Nephron (organoid): ENCODE data around the gene PBOV1.

Experiments used
- H3K27ac Mint-ChIP-seq, 3 experiments: 2 replicates each; pipeline ENCODE4 v1.8.0; 2020; ENCODE audit warnings: mixed read lengths in 3 of 3, mild to moderate bottlenecking in 2 of 3, moderate library complexity in 1 of 3
- H3K27me3 Mint-ChIP-seq: 2 replicates; pipeline ENCODE4 v1.8.0; 2021; ENCODE audit warnings: low read depth, mild to moderate bottlenecking, moderate library complexity, mixed read lengths
- H3K36me3 Mint-ChIP-seq: 2 replicates; pipeline ENCODE4 v1.8.0; 2020; ENCODE audit warnings: low read depth, mixed read lengths
- H3K4me1 Mint-ChIP-seq: 2 replicates; pipeline ENCODE4 v1.8.0; 2020; ENCODE audit warnings: mixed read lengths
- H3K4me3 Mint-ChIP-seq, 3 experiments: 2 replicates each; pipeline ENCODE4 v1.8.0; 2020; ENCODE audit warnings: mild to moderate bottlenecking in 3 of 3, mixed read lengths in 3 of 3, moderate library complexity in 2 of 3
- H3K9me3 Mint-ChIP-seq: 2 replicates; pipeline ENCODE4 v1.8.0; 2020; ENCODE audit warnings: mixed read lengths
- TF ChIP-seq, protein P1 (sequence below), 3 experiments: fragments of 200-600 bp; sonication (generic); IDR thresholded peaks; one replicate each; pipeline ENCODE4 v1.5.0; 2021; ENCODE audit warnings: antibody characterized with exemption in 3 of 3; ENCODE audit not compliant: unreplicated experiment in 3 of 3

PBOV1 gene

DNA sequence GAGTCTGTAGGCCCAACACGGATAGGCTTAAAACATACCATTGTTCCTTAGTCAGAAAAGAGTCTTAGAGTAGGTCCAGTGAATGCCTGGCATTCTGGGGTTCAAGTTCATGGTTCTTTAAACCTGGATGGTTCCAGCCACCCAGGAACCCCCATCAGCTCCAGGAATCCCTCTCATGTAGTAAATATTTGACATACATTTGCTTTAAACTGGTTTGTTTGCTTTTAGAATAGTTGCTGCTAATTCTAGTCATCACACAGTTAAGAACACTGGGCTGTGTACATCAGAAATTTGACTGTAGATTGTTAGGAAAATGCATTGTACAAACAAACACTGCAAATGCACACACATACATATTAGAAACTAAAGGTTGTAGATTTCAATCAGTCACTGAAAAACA lies 30.6 kb upstream of the PBOV1 start:
- H3K4me1 Mint-ChIP-seq = no peaks in the 10 kb centered on the region

DNA sequence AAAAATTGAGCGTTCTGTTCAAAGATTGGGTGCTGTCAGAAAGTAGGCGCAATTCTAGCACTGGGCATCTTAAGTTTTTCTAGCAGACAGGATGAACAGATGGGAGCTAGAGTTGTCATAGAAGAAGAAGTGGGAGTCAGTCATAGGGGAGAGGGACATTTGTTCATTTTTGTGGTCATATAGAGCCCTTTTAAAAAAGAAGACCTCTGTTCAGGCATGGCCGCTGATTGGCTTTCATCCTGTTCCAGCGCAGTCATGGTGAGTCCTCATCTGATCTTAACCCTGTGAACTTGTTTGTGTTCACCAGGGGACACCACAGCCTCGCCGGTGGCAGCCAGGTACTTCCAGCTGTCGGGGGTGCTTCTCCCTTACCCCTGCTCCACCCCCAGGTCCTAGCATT lies 29.7 kb upstream of the PBOV1 start:
- no peak overlapping the region for H3K4me3 Mint-ChIP-seq
- TF ChIP-seq, protein P1, sequence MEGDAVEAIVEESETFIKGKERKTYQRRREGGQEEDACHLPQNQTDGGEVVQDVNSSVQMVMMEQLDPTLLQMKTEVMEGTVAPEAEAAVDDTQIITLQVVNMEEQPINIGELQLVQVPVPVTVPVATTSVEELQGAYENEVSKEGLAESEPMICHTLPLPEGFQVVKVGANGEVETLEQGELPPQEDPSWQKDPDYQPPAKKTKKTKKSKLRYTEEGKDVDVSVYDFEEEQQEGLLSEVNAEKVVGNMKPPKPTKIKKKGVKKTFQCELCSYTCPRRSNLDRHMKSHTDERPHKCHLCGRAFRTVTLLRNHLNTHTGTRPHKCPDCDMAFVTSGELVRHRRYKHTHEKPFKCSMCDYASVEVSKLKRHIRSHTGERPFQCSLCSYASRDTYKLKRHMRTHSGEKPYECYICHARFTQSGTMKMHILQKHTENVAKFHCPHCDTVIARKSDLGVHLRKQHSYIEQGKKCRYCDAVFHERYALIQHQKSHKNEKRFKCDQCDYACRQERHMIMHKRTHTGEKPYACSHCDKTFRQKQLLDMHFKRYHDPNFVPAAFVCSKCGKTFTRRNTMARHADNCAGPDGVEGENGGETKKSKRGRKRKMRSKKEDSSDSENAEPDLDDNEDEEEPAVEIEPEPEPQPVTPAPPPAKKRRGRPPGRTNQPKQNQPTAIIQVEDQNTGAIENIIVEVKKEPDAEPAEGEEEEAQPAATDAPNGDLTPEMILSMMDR (IDR thresholded peaks at IDR 0.05; ENCODE audit: unreplicated experiment in 3 of 3) = no peak
- H3K27me3 Mint-ChIP-seq = no peaks in the 10 kb centered on the region
- H3K9me3 Mint-ChIP-seq = no peaks in the 10 kb centered on the region
- H3K36me3 Mint-ChIP-seq = no peaks in the 10 kb centered on the region
- no peak overlapping the region for H3K27ac Mint-ChIP-seq
- H3K4me1 Mint-ChIP-seq = no peaks in the 10 kb centered on the region

More for the DNA sequence above, 30.6 kb upstream of the PBOV1 start:
- Mint-ChIP-seq H3K9me3 (no peaks in the 10 kb centered on the region), H3K4me3 (no peak overlapping the region), H3K27ac (no peak overlapping the region), H3K36me3 (no peaks in the 10 kb centered on the region), H3K27me3 (no peaks in the 10 kb centered on the region)
- TF ChIP-seq, protein P1 (IDR thresholded peaks at IDR 0.05; ENCODE audit: unreplicated experiment in 3 of 3) = no peak

DNA sequence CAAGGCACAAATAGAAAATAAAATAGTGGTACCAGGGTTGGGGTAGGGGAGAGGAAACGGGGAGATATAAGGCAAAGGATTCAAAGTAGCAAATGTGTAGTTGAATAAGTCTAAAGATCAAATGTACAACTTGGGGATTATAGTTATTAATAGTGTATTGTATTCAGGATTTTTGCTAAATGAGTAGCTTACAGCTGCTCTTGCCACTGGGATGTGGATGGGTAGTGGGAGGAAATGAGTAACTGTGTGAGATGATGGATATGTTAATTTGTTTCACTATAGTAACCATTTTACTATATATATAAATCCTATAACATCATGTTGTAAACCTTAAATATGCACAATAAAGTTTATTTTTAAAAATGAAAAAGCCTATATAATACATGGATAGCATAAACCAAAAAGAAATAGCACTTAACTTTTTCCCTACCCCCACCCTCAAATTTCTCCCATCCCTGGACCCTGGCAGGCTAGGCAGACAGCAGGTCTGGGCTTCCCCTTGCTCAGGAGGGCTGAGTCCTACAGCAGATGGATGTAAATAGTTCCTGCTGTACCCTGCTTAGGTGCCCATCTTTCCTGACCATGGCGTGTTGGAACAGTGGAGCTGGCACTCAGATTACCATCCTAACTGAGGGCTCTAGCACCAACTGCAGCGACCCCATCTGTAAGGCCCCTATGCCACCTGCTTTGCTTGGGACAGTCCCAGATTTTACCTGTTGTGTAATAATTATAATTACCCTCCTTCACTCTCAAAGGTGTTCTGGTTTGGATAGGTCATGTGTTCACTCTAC lies 28.6 kb upstream of the PBOV1 start:
- Mint-ChIP-seq H3K4me1 (no peaks in the 10 kb centered on the region), H3K4me3 (no peak overlapping the region), H3K27ac (no peak overlapping the region), H3K27me3 (no peaks in the 10 kb centered on the region), H3K9me3 (no peaks in the 10 kb centered on the region), H3K36me3 (no peaks in the 10 kb centered on the region)
- TF ChIP-seq, protein P1 (IDR thresholded peaks at IDR 0.05; ENCODE audit: unreplicated experiment in 3 of 3) = no peak

DNA sequence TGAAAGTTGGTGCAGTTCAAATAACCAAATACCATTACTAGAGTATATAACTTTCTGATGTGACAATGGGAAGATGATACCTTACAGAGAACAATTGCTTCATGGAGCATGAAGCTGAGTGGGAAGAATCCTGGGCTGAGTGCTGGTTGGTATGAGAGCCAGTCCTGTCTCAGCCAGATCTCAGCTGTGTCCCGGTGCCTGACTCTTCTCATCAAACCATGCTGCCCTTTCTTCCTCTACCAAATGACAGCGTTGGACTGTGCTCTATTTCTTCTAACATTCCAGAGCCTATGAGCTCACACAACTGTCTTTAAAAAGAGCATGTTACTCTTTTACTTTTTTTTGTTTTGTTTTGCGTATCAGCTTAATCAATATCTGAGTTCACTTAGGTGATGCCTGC lies 27.5 kb upstream of the PBOV1 start:
- no peaks in the 10 kb centered on the region for H3K27me3 Mint-ChIP-seq
- no peak overlapping the region for H3K27ac Mint-ChIP-seq
- no peaks in the 10 kb centered on the region for H3K9me3 Mint-ChIP-seq
- H3K36me3 Mint-ChIP-seq = no peaks in the 10 kb centered on the region
- TF ChIP-seq, protein P1 (IDR thresholded peaks at IDR 0.05; ENCODE audit: unreplicated experiment in 3 of 3) = no peak
- no peaks in the 10 kb centered on the region for H3K4me1 Mint-ChIP-seq
- H3K4me3 Mint-ChIP-seq = no peak overlapping the region

DNA sequence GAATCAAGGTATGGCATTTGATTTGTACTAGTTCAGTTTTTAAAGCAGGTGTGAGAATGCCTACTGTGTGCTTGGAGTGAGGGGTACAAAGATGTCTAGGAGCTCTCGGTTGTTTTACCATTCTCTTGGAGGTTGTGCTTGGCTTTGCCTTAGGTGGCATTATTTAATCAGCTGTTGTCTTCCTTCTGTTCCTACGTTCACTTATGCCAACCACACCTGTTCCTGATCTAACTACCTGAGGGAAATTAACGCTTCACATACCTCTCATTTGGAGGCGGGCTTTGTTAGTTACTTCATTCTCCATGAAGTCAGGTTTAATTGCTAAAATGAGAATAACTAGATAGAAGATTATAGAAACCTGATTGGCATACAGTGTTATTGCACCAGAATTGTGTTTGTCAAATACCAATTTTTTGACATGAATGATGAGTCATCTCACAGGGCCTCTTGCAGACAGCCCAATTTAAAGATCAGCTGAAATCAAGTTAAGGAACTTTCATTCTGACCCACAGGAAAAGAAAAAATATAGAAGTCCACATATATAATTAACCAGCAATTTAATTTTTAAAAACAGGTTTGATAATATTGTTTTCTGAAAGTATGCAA lies 24.8 kb upstream of the PBOV1 start:
- H3K36me3 Mint-ChIP-seq = no peaks in the 10 kb centered on the region
- H3K9me3 Mint-ChIP-seq = no peaks in the 10 kb centered on the region
- H3K4me1 Mint-ChIP-seq = no peaks in the 10 kb centered on the region
- no peaks in the 10 kb centered on the region for H3K27me3 Mint-ChIP-seq
- no peak overlapping the region for H3K4me3 Mint-ChIP-seq
- TF ChIP-seq, protein P1 (IDR thresholded peaks at IDR 0.05; ENCODE audit: unreplicated experiment in 3 of 3) = no peak
- H3K27ac Mint-ChIP-seq = no peak overlapping the region

DNA sequence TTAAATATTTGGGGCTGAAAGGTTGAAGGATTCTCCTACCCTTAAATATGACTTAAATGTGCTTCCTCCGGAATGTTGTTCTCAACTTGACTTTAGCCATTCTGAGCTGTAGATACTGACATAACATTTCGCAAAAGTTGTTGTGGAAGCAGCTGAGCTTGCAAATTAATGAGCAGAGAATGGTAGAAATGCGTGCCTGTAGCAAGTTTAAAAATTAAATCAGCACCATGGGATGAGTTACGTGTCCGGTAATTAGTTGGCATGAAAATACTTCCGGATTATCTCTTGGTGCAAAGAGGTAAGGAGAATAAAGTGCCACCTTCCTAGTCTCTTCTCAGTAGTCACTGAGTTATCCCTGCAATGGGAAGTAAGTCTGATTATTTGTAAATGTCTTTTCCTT lies 23.6 kb upstream of the PBOV1 start:
- no peaks in the 10 kb centered on the region for H3K9me3 Mint-ChIP-seq
- TF ChIP-seq, protein P1 (IDR thresholded peaks at IDR 0.05; ENCODE audit: unreplicated experiment in 3 of 3) = no peak
- no peaks in the 10 kb centered on the region for H3K36me3 Mint-ChIP-seq
- no peaks in the 10 kb centered on the region for H3K27me3 Mint-ChIP-seq
- H3K4me3 Mint-ChIP-seq = no peak overlapping the region
- H3K4me1 Mint-ChIP-seq = no peaks in the 10 kb centered on the region
- H3K27ac Mint-ChIP-seq = no peak overlapping the region
